Choroid plexus epithelial cell (primary cell): ENCODE results near the gene HDLBP.

Experiments used
- DNase-seq: peaks from one replicate; pipeline ENCODE4 v3.0.0-alpha.2; 2010; ENCODE audit warnings: low read depth
- H3K4me3 ChIP-seq: 2 replicates; pipeline ENCODE4 v1.5.1; 2011; ENCODE audit warnings: low read depth, mild to moderate bottlenecking, control low read depth, low read length, moderate library complexity
- TF ChIP-seq, protein P1 (sequence below): conservative IDR thresholded peaks from 2 replicates; pipeline ENCODE4 v1.5.1; 2011; ENCODE audit warnings: low read depth, mild to moderate bottlenecking, control low read depth, inconsistent platforms, low read length, moderate library complexity

HDLBP gene, protein sequence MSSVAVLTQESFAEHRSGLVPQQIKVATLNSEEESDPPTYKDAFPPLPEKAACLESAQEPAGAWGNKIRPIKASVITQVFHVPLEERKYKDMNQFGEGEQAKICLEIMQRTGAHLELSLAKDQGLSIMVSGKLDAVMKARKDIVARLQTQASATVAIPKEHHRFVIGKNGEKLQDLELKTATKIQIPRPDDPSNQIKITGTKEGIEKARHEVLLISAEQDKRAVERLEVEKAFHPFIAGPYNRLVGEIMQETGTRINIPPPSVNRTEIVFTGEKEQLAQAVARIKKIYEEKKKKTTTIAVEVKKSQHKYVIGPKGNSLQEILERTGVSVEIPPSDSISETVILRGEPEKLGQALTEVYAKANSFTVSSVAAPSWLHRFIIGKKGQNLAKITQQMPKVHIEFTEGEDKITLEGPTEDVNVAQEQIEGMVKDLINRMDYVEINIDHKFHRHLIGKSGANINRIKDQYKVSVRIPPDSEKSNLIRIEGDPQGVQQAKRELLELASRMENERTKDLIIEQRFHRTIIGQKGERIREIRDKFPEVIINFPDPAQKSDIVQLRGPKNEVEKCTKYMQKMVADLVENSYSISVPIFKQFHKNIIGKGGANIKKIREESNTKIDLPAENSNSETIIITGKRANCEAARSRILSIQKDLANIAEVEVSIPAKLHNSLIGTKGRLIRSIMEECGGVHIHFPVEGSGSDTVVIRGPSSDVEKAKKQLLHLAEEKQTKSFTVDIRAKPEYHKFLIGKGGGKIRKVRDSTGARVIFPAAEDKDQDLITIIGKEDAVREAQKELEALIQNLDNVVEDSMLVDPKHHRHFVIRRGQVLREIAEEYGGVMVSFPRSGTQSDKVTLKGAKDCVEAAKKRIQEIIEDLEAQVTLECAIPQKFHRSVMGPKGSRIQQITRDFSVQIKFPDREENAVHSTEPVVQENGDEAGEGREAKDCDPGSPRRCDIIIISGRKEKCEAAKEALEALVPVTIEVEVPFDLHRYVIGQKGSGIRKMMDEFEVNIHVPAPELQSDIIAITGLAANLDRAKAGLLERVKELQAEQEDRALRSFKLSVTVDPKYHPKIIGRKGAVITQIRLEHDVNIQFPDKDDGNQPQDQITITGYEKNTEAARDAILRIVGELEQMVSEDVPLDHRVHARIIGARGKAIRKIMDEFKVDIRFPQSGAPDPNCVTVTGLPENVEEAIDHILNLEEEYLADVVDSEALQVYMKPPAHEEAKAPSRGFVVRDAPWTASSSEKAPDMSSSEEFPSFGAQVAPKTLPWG (N-terminal part only)

DNA sequence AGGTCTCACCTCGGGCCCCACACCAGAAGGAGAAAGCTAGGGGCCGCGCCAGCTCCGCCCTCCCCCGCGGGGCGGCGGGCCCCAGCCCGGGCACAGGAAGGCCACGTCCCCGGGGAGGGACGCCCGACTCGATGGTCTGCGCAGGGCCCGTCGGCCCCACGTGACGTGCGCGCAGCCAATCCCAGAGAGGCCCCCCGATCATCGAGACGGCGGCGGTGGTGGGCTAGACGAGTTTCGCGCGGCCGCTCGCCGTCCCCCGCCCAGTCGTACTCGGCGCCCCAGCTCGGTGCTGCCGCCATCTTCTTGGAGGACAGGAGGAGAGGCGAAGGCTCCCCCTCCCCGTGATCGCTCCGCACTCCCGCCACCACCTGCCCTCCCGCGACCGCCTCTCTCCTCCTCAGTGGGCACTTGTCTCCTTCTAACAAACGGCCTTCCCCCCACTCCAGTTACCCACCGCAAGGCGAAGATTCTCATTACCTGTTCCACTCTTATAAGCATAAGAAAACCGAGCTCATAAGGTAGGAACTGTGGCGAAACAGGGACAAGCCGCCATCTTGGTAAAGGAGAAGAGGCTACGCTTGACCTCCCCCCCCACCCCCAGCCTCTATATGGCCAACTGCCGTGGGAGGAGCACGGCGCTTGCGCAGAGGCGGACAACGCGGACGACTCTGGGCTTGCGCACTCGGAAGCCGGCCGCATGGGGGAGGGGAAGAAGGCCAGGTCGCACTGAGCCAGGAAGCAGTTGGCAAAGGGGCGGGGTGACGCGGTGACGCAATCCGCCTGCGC, at the start of gene HDLBP:
TSS of gene HDLBP (minus strand) at position 580 of the 786 bp plus-strand sequence. CDS start 48,803 bp downstream, outside the sequence.
- peak within 1 kb of the TSS; percentile 94 for H3K4me3 ChIP-seq
- TF ChIP-seq, protein P1, sequence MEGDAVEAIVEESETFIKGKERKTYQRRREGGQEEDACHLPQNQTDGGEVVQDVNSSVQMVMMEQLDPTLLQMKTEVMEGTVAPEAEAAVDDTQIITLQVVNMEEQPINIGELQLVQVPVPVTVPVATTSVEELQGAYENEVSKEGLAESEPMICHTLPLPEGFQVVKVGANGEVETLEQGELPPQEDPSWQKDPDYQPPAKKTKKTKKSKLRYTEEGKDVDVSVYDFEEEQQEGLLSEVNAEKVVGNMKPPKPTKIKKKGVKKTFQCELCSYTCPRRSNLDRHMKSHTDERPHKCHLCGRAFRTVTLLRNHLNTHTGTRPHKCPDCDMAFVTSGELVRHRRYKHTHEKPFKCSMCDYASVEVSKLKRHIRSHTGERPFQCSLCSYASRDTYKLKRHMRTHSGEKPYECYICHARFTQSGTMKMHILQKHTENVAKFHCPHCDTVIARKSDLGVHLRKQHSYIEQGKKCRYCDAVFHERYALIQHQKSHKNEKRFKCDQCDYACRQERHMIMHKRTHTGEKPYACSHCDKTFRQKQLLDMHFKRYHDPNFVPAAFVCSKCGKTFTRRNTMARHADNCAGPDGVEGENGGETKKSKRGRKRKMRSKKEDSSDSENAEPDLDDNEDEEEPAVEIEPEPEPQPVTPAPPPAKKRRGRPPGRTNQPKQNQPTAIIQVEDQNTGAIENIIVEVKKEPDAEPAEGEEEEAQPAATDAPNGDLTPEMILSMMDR: peak; percentile 32
- peak; percentile 100 for DNase-seq

DNA sequence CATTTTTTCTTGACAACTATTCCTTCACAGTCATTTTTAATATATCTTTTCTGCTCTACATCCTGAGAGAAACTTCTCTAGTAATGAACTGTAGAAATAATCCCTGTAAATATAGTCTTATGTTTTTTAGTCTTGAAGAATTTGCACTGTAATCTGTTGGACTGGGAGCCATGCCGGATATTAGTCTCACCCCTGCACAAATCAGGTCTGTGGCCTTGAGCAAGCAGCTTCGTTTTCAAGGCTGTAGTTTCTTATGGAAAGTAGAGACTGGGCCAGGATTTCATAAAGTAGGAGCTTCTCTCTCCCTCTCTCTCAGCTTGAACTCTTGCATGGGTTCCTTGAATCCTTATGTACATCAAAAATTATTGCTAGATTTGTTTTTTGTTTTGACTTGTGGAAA, 49.3 kb upstream of the HDLBP start:
- TF ChIP-seq, protein P1: no peak
- no peak for DNase-seq
- H3K4me3 ChIP-seq: no peak overlapping the region

DNA sequence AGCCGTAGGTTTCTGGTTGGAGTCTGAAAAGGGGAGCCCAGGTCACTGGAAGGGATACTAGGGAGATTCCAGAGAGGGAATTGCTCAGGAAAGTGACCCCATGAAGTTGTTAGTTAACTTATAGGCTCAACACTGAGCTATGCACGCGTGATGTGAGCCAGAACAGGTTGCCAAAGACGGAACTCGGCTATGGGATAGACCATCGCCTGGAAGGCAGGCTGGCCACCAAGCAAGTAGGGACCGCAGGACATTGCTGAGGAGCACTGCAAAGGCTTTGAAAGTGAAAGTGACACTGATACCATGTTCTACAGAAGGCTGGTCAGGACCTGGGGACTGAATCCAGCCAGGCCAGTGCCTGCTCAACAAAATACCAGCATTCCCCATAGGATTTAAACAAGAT, 48.0 kb upstream of the HDLBP start:
- TF ChIP-seq, protein P1: no peak
- H3K4me3 ChIP-seq: no peak overlapping the region
- no peak for DNase-seq

DNA sequence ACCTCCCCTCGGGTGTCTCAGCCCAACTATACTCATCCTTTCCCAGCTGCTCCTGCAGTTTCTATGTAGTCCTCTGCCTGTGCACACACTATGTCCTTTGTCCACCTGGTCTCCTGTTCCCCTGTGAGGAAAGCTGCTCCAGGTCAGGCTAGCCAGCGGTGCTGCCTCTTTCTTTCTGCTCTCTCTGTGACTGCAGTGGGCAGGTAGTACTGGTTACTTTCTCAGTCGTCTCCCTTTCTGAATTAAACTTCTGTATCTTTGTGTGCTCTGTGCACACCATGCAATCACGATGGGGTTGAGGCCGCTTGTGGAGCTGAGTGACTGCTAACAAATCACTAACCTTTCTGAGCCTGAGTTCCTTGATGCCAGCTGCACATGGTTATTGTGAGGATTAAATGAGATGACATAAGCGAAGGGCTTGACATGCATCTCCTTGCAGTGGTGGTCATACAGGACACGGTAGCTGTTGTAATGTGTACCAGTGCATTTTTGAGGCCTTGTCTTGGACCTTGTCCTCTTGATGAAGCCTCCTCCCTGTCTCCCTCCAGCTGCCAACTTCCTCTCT, 44.1 kb upstream of the HDLBP start:
- no peak overlapping the region for H3K4me3 ChIP-seq
- TF ChIP-seq, protein P1: no peak
- DNase-seq: no peak

DNA sequence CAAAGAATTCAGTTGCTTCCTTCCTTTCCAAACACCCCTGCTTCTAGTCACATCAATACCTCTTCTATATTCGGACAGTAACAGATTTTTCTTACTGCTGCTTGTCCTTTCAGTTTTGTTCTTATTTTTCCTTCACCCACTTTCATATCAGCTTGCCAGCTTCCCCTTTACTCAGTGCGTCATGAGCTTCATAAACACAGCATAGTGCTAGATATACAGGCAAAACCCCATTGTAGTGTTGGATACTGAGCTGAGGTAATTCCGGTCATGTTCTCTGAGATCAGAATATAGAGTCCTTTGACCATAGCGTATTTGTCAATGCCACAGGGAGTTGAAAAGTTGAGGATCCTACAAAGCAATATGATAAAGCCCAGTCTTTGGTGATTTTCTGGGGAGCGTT, 43.0 kb upstream of the HDLBP start:
- TF ChIP-seq, protein P1: no peak
- no peak overlapping the region for H3K4me3 ChIP-seq
- no peak for DNase-seq

DNA sequence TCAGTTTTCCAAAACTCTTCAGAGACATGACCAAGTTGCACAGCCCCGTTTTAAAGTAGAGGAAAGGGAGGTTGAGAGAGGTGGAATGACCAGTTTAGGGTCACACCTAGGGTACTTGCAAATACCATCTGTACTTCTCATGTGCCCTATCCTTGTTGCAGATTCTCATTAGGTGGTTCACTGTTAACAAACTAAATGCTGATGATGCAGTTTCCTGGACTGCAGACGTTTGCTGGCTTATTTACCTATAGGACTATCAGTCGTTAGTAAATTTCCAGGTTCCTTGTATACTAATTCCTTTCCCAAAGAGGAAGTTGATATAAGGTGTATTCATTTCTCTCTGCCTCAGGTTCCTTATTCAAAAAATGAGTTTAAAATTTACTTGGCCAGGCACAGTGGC, 42.1 kb upstream of the HDLBP start:
- TF ChIP-seq, protein P1: no peak
- peak overlapping the region; percentile 79 for H3K4me3 ChIP-seq
- no peak for DNase-seq
